Osteocyte (in vitro differentiated cells): ENCODE results near the gene GRIPAP1. TPM values are rescaled to one million over a fixed set of nuclear protein-coding genes. Genes with fewer than 3 reads are reported as not detected.

Source experiments
- DNase-seq: peaks from one replicate; pipeline ENCODE4 v3.0.0; 2021; ENCODE audit warnings: mixed read lengths; ENCODE audit not compliant: unreplicated experiment; ENCODE audit errors: extremely low spot score
- H3K27ac Mint-ChIP-seq: one replicate; pipeline ENCODE4 v1.8.0; 2021; ENCODE audit warnings: mild to moderate bottlenecking, mixed read lengths; ENCODE audit not compliant: unreplicated experiment
- H3K27me3 Mint-ChIP-seq: one replicate; pipeline ENCODE4 v1.8.0; 2021; ENCODE audit warnings: mixed read lengths; ENCODE audit not compliant: unreplicated experiment
- H3K36me3 Mint-ChIP-seq: one replicate; pipeline ENCODE4 v1.8.0; 2021; ENCODE audit warnings: mixed read lengths; ENCODE audit not compliant: unreplicated experiment
- H3K4me1 Mint-ChIP-seq: one replicate; pipeline ENCODE4 v1.8.0; 2021; ENCODE audit warnings: mixed read lengths; ENCODE audit not compliant: unreplicated experiment
- H3K4me3 Mint-ChIP-seq: one replicate; pipeline ENCODE4 v1.8.0; 2021; ENCODE audit warnings: mild to moderate bottlenecking, moderate library complexity, mixed read lengths; ENCODE audit not compliant: unreplicated experiment
- H3K9me3 Mint-ChIP-seq: one replicate; pipeline ENCODE4 v1.8.0; 2021; ENCODE audit warnings: mixed read lengths; ENCODE audit not compliant: unreplicated experiment
- CTCF ChIP-seq: fragments of 200-600 bp; sonication (generic); IDR thresholded peaks from 2 replicates; pipeline ENCODE4 v1.5.0; 2021; ENCODE audit warnings: antibody characterized with exemption, mild to moderate bottlenecking, moderate library complexity
- total RNA-seq: library from RNA; stranded (reverse); gene quantifications from 2 replicates; pipeline ENCODE4 v1.2.1, GENCODE V29; 2021

The GRIPAP1 gene
- total RNA-seq, 1 donor from 2014 or later, result 48.5 TPM

- DNase-seq, result no peak
- Mint-ChIP-seq H3K27ac (peak overlapping the region; percentile 98), H3K9me3 (no peaks in the 10 kb centered on the region), H3K4me3 (peak overlapping the region; percentile 91), H3K4me1 (peaks cover 33% of the 10 kb centered on the region), H3K27me3 (no peaks in the 10 kb centered on the region), H3K36me3 (peaks cover 22% of the 10 kb centered on the region)
- no peak for TF ChIP-seq CTCF
Observed at GRCh38 chrX:49041744-49042580, 39.9 kb upstream of the GRIPAP1 start.

DNA sequence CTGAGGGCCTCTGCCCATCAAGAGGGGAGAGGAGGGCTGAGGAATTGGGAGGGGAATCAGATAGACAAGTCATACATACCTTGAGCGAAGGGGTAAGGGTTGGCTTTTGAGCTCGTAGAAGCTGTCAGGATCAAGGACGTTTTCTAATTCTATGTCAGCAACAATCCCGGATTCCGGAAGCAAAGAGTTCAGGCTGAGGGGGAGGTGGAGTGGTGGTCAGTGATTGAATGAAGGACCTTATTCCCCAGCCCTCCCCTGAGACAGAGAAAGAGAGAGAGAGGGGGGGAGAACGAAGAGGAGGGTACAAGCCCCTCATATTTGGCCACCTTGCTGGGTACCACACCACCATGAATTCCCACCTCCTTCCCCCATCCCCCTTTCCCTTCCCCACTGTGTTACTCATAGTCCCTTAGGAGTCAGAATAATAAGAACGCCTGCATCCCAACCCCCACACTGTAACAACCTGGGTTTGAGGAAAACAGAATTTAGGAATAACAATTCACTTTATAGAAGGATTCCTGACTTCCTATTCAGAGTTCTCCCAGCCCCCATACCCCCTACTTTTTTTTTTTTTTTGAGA lies 38.4 kb upstream of the GRIPAP1 start:
- peak overlapping the region; percentile 98 for H3K27ac Mint-ChIP-seq
- TF ChIP-seq CTCF, result no peak
- peak overlapping the region; percentile 91 for H3K4me3 Mint-ChIP-seq
- peaks cover 33% of the 10 kb centered on the region for H3K4me1 Mint-ChIP-seq
- H3K27me3 Mint-ChIP-seq, result no peaks in the 10 kb centered on the region
- DNase-seq, result no peak
- H3K36me3 Mint-ChIP-seq, result peaks cover 22% of the 10 kb centered on the region
- no peaks in the 10 kb centered on the region for H3K9me3 Mint-ChIP-seq

GRCh38 chrX:49039598-49040375 lies 37.7 kb upstream of the GRIPAP1 start:
- no peak for TF ChIP-seq CTCF
- H3K27me3 Mint-ChIP-seq, result no peaks in the 10 kb centered on the region
- DNase-seq, result peak; percentile 88
- H3K9me3 Mint-ChIP-seq, result no peaks in the 10 kb centered on the region
- peaks cover 22% of the 10 kb centered on the region for H3K36me3 Mint-ChIP-seq
- H3K4me1 Mint-ChIP-seq, result peaks cover 33% of the 10 kb centered on the region
- H3K27ac Mint-ChIP-seq, result peak overlapping the region; percentile 98
- peak overlapping the region; percentile 91 for H3K4me3 Mint-ChIP-seq

DNA sequence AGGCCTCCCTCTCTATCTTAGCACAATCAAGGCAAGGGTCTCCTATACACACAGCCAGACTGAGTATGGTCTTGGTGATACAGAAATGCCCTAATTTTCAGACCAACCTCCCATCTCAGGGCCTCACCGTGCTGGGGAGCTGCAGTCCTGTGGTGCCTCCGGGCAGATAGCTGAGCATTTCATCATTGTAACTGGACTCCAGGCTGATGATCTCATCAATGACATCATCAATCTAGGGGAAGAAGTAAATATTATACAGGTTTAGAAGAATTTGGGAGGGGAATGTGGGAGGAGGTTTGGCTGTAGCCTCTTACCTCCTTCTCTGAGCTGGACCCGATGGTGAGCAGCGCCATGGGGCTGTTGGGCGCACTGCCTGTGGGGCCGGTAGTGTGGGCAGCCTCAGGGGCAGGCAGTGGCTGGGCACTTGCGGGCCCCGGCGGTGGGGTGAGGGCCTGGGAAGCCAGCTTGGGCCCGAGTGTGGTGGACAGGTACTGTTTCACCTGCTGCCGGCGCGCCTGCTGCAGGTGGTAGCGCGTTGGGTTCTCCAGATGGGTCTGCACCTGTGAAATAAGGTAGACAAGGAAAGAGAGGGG lies 35.9 kb upstream of the GRIPAP1 start:
- no peak for TF ChIP-seq CTCF
- Mint-ChIP-seq H3K4me1 (peaks cover 31% of the 10 kb centered on the region), H3K27ac (peak overlapping the region; percentile 69), H3K27me3 (no peaks in the 10 kb centered on the region), H3K36me3 (peaks cover 34% of the 10 kb centered on the region), H3K9me3 (no peaks in the 10 kb centered on the region), H3K4me3 (no peak overlapping the region)
- no peak for DNase-seq
